Astrocyte (in vitro differentiated cells and primary cell): Measurements from ENCODE around the gene SETD1A.

Experiments
- CTCF ChIP-seq: IDR thresholded peaks from 2 replicates; pipeline ENCODE4 v1.5.1; 2011; ENCODE audit warnings: low read depth, mild to moderate bottlenecking, inconsistent platforms, low read length, moderate library complexity; ENCODE audit not compliant: insufficient read depth
- EZH2 ChIP-seq: IDR thresholded peaks from 2 replicates; pipeline ENCODE4 v1.6.1; 2012; ENCODE audit warnings: mild to moderate bottlenecking, low read length, inconsistent platforms; ENCODE audit not compliant: insufficient read depth

DNA sequence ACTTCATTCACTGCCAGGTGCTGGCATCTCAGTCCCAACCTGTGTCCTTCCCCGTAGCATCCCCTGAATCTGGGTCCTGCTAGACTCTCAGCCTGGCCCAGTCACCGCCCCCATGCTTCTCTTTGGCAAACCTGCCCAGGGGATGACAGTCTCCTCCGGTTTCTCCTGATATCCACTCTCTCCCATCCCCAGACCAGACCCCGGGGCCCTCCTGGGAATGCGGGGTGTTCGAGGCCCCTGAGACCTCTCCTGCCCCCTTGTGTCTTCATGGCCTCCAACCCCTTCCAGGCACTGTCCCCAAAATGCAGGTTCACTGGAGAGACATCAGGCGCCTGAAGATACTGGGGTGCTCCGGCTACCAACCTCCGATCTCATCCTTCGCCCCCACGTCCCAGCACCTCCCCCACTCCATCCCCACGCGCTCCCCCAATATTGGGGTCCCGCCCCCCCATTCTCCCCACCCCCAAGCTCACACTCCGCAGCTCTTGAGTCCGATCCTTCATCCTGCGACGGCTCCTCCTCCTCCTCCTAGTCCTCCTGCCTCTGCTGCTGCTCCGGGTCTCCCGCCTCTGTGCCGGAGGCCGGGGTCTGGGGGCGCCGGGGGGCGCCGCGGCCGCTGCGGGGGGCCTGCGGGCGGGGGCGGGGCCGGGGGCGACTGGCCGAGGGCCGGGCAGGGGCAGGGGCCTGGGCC lies 52.5 kb downstream of the SETD1A start:
- no peak for TF ChIP-seq CTCF
- TF ChIP-seq EZH2: no peak
